ENCODE results near the gene WNT6. TPM values are rescaled to one million over a fixed set of nuclear protein-coding genes. Genes with fewer than 3 reads are reported as not detected.

The WNT6 gene
- total RNA-seq, 1 donor: not detected

- TF ChIP-seq CTCF (IDR thresholded peaks at IDR 0.05; ENCODE audit: insufficient read depth, low read depth, low read length): no peak
- H3K4me3 ChIP-seq (ENCODE audit: low read depth, low read length): no peak overlapping the region
- no peak for DNase-seq (ENCODE audit: low read depth)
Measured at GRCh38 chr2:218828477-218828778, 31.2 kb upstream of the WNT6 start.

GRCh38 chr2:218829868-218830451 is 29.6 kb upstream of the WNT6 start:
- no peak for TF ChIP-seq CTCF (IDR thresholded peaks at IDR 0.05; ENCODE audit: insufficient read depth, low read depth, low read length)
- H3K4me3 ChIP-seq (ENCODE audit: low read depth, low read length): no peak overlapping the region
- no peak for DNase-seq (ENCODE audit: low read depth)

- TF ChIP-seq CTCF (IDR thresholded peaks at IDR 0.05; ENCODE audit: insufficient read depth, low read depth, low read length): no peak
- H3K4me3 ChIP-seq (ENCODE audit: low read depth, low read length): no peak overlapping the region
- no peak for DNase-seq (ENCODE audit: low read depth)
Measured at GRCh38 chr2:218830526-218831306, 28.9 kb upstream of the WNT6 start.

- TF ChIP-seq CTCF (IDR thresholded peaks at IDR 0.05; ENCODE audit: insufficient read depth, low read depth, low read length): no peak
- no peak within 1 kb of the TSS for H3K4me3 ChIP-seq (ENCODE audit: low read depth, low read length)
- no peak for DNase-seq (ENCODE audit: low read depth)
Measured at GRCh38 chr2:218831378-218831990, 28.1 kb upstream of the WNT6 start, which contains the start of gene PRKAG3. Gene PRKAG3 (minus strand): TSS chr2:218831803.

GRCh38 chr2:218832081-218832480 is 27.5 kb upstream of the WNT6 start:
- DNase-seq (ENCODE audit: low read depth): no peak
- no peak overlapping the region for H3K4me3 ChIP-seq (ENCODE audit: low read depth, low read length)
- TF ChIP-seq CTCF (IDR thresholded peaks at IDR 0.05; ENCODE audit: insufficient read depth, low read depth, low read length): no peak

- no peak for DNase-seq (ENCODE audit: low read depth)
- no peak overlapping the region for H3K4me3 ChIP-seq (ENCODE audit: low read depth, low read length)
- TF ChIP-seq CTCF (IDR thresholded peaks at IDR 0.05; ENCODE audit: insufficient read depth, low read depth, low read length): no peak
Measured at GRCh38 chr2:218832520-218832919, 27.1 kb upstream of the WNT6 start.

Measured in fibroblast of villous mesenchyme (primary cell).